Ramos (cell line): ENCODE results near the gene TWNK.

ENCODE experiments used
- in situ Hi-C: fragments of 300-500 bp; cut with MboI; formaldehyde crosslinking; loops from one replicate; pipeline ENCODE4 v1.14.3; 2022; ENCODE audit warnings: low sequenced_read_pairs; ENCODE audit not compliant: unreplicated experiment

The TWNK gene

DNA sequence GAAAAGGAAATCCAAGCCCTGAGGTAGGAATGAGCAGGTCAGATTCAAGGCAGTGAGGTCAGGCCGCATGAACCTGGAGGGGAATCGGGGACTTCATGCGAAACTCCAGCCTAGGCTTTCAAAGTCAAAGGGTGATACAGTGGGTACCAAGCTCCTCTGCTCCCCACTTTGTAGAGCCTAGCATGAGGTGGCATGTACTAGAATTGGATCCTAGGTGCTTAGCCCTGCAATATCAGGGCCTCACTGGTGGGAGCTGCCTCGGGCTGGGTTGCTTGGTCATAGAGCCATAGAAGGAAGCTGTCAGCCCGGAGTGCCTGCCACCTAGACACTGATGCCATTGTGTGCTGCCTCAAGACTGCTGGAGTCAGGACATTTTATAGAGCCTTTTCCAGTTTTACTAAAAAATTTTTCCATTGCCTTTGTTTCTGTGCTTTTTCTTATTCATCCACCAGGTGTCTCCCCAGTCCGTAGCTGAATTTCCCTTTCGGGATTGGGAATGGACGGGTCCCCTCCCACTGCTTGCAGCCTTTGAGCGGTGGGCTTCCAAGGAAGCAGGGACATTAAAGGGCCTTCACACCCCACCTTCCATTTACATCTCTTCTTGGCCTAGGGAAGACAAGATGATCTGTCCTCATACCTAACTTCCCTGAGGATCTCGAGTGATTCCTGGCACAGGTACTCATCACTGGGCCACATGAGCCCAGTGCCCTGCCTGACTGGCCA lies 6.8 kb downstream of the TWNK start:
- in situ Hi-C loops, result no loop called here

DNA sequence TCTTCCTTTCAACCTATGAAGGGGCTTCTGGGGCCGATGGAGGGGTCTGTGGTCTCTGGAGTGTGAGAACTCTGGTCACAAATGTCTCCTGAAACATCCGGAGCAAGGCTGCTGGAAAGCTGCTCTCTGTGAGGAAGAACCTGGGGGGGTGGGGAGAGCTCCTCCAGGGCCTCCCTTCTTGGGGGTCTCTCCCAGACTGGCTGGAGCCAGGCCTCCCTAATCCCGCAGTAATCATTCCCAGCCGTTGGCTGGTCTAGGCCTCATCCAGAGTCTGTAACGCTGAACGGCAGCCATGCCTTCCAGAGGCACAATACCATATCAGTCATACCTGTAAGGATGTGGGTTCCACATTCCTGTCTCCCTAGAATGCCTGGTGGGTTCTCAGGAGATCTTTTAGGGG lies 7.8 kb downstream of the TWNK start:
- in situ Hi-C loops, result no loop called here

DNA sequence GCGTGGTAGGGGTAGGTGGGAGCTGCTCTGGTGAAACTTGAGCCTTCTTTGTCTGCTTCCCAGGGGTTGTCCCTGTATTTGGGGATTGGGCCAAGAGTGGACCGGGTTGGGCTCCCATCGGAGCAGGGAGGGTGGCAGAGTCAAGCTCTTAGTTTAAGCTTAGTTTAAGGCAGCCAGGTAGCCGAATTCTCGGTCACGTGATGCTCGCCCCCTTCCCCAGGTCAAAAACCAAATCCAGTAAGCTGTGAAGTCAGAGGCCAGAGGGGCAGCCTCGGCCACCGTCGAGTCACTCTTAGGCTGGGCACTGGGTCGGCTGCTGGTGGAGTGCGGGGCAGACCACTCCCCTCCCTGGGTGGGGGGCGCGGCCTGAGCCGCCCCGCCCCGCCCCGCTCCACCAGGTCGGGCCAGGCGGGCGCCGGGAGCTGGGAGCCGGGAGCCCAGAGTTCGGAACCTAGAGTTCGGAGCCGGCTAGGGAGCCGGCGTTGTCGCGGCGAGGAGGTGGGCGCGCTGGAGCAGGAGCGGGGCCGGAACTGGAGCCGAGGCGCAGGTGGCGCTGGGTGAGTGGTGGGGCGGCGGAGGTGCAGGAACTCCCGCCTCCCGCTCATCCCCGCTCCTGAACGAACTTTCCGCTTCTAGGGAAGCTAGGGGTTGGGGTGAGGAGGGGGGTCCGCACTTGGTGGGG lies 9.5 kb downstream of the TWNK start:
- in situ Hi-C loops, result no loop called here

DNA sequence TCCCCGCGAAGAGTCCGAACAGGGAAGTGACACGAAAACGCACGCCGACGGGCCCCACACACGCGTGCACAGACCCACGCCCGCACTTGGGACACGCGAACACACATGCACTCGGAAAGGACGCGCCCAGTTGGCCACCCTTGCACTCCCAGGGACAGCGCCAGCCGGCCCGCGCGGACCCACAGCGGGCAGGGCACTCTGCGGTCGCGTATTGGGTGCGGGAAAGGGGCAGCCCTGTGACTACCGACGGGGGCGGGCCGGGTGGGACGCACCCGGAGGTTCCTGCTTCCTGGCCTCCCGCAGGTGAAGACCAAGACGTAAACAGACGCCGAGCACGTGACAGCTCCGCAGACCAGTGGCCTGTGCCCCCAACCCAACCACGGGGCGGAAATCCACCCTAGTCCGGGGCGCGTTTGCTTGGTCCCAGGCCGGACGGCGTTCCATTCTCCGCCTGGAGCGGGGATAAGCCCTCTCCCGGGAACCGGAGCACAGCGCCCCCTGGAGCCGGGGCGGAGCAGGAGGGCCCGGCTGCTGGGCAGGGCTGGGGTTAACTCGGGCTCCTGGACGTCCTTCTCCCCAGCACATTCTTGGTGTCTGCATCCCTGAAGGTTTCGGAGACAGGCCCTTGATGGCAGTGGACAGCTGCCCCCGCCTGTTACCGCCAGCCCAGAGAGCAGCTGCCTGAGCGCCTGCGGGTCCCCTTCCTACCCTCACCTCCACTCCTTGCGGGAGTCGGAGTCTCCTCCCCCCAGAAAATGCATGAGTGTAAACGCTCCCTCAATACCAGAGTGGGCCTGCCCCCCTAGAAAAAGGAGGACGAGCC lies 10.2 kb downstream of the TWNK start:
- in situ Hi-C loops, result no loop called here

DNA sequence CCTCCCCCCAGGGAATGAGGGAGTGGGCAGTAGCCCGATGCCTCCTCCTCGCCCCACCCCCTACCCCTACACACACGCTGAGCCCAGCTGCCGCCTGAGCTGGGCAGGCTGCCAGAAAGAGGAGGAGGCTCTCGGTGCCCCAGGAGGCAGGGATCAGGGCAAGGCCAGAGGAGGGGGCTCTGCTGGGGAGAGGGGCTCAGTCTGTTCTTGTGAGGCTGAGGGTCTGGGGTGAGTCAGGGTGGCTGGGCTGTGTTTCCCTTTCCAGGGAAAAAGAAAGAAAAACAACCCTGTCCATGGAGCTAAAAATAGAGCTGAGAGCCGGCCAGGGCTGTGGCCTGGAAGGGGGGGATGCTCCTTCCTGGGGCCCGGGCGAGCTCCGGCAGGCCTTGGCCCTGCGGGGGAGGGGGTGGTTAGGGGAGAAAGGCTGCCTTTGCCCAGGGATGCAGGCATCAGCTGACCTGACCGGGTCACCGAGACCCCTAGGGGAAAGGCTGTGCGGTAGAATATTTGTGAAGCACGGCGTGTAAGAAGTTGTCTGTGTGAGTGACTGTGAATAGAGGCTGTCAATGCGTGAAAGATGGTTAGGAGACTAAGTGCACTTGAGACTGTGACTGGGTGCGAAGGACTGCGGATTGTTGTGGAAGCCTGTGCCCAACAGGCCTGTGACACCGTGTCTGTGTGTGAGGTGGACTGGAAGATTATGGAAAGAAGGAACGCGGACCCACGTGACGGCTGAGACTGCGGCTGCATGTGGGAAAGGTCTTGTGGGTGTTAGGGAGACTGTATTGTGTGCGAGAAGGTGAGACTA lies 11.0 kb downstream of the TWNK start:
- in situ Hi-C loops, result no loop called here

DNA sequence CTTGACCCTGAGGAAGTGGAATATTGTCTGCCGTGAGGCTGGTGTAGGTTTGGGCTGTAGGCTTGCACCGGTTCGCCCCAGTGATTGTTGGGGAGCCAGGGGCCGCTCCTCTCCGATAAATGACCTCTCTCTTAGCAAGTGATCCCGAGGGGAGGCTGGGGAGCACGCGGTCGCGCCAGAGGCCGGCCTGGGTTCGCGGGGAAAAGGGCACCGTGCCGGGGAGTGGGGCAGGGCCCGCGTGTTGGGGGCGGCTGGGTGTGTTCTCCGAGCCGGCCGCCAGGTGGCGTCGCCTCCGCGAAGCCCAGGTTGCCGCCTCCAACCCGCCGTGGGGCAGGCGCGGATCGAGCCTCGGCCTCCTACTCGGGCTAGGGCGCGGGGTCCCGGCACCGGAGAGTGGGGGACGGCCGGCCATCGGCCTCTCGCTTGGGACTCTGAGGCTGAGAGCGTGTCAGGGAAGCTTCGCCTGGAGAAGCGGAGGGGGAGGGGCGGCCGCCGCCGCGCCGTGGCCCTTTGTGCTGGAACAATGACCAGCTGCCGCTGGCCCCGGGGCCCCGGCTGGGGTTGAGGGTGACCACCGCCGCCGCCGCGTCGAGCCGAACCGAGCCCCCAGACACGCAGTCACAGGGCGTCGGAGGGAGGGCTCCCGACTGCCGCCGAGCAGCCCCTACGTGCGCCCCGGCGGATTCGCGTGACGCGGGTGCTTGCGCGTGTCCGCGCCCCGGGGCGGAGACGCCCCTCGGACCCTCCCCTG lies 11.8 kb downstream of the TWNK start:
- in situ Hi-C loops, result no loop called here

DNA sequence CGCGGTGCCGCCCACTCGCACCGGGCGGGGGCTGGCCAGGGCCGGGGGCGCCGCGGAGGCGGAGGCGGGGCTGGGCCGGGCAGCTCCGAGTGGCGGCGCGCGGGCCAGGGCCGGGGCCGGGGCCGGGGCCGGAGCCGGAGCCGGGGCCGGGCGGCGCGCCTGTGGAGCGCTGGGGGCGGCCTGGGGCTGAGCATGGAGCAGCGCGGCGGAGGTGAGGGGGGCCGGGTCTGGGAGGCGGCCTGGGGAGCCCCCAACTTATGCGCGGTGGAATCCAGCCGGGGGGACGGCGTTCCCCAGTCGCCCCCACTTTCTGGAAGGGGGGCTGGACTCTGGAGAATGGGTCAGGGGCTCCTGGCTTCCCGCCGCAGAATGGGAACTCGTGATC lies 12.4 kb downstream of the TWNK start, which contains the start of gene LZTS2:
TSS of gene LZTS2 (plus strand) at position 67 of the 385 bp plus-strand sequence. CDS start 2,731 bp downstream, outside the sequence.
- in situ Hi-C loops, result no loop called here

DNA sequence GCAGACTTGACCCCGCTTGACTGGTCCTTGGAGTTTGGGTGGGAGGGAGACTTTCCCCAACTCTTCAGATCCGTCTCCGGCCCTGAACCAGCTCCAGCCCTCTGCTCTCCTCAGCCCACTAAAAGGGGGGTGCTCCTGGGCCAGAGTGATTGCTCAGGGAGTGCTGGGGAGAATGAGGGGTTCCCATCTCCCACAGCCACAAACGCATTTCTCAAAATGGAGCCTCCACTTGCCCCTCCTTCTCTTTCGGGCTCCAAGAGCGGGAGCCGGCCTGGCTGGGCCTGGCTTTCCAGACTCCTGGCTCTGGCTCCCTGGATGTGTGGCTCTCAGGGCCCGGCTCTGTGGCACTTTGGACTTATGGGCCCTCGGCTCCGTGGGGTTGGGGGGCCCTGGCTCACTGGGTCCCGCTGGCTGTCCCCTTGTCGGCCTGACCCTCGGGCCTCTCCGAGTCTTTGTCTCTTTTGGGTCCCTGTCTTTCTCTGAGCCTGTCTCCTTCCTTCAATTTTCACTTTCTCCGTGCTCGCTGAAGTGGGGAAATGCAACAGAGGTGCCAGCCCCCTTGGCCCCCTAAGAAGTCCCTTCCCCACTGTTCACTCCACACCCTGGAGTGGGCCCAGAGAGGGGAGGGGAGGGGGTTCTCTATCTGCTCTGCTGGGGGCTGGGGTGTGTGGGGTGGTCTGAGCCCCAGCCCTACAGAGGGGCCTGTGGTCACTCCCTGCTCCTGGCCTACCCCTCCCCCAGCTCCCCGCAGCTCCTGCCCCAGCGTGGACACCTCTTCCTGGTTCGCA lies 13.0 kb downstream of the TWNK start:
- in situ Hi-C loops, result no loop called here

DNA sequence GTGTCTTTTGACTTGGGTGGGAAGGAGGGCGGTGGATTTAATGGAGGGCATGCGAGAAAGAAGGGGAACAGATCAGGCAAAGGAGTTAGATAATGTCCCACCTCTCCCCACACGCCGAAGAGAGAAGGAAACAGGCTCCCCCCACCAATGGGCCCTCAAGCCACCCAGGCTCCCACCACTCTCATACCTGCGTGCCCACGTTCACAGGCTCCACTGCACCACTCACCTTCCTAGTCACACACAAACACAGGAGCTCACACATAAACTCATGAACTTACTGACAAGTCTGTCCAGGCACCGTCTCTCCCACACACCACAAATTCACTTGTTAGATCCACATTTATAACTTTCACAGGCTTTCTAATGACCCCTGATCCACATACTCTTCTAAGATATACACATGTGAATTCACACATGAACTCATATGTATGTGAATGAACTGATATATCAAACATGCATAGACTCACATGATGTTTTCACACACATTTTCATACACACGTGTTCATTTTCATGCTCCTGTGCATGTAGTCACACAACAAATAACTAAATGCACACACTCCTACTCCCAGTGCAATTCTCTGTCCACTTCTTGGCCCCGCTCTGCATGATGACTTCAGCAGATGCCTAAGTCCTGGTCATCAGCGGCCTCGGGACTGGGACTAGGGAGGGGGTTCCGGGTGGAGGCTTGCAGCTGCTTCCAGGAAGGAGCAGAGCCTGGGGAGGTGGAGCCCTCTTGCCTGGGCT lies 13.7 kb downstream of the TWNK start:
- in situ Hi-C loops, result no loop called here

DNA sequence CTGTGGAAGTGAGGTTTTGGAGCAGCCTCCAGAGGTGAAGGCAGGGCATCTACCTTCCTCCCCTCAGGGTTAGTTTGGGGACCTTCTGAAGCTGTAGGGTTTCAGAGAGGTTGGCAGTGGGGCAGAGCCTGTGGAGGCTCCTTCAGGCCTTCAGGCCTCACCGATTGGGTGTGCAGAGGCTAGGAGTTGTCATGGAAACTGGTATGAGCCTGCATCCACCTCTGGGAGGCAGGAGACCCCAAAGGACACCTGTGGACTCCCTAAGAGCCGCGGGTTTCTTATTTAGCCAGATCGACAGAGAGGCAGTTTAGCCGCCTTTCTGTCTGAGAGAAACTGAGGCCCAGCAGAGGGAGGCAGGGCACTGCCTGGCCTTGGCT lies 14.3 kb downstream of the TWNK start:
- in situ Hi-C loops, result no loop called here

DNA sequence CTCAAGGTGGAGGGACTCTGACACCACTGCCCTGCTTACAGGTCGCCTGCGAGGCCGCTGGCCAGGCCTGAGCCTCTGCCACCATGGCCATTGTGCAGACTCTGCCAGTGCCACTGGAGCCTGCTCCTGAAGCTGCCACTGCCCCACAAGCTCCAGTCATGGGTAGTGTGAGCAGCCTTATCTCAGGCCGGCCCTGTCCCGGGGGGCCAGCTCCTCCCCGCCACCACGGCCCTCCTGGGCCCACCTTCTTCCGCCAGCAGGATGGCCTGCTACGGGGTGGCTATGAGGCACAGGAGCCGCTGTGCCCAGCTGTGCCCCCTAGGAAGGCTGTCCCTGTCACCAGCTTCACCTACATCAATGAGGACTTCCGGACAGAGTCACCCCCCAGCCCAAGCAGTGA lies 15.1 kb downstream of the TWNK start:
- in situ Hi-C loops, result no loop called here

DNA sequence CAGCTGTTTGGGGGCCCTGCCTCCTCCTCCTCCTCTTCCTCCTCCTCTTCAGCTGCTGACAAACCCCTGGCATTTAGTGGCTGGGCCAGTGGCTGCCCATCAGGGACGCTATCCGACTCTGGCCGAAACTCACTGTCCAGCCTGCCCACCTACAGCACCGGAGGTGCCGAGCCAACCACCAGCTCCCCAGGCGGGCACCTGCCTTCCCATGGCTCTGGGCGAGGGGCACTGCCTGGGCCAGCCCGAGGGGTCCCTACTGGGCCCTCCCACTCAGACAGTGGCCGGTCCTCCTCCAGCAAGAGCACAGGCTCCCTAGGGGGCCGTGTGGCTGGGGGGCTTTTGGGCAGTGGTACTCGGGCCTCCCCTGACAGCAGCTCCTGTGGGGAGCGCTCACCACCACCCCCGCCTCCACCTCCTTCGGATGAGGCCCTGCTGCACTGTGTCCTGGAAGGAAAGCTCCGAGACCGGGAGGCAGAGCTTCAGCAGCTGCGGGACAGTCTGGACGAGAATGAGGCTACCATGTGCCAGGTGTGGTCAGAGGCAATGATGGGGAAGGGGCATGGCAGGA lies 16.4 kb downstream of the TWNK start:
- in situ Hi-C loops, result no loop called here

DNA sequence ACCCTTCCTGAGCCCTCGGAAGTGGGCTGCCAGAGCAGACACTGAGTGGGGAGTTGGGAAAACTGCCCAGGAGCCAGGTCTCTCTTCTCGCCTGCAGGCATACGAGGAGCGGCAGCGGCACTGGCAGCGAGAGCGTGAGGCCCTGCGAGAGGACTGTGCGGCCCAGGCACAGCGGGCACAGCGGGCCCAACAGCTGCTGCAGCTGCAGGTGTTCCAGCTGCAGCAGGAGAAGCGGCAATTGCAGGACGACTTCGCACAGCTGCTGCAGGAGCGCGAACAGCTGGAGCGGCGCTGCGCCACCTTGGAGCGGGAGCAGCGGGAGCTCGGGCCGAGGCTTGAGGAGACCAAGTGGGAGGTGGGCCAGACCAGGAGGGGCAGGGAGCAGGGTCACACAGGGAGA lies 18.0 kb downstream of the TWNK start:
- in situ Hi-C loops, result no loop called here

DNA sequence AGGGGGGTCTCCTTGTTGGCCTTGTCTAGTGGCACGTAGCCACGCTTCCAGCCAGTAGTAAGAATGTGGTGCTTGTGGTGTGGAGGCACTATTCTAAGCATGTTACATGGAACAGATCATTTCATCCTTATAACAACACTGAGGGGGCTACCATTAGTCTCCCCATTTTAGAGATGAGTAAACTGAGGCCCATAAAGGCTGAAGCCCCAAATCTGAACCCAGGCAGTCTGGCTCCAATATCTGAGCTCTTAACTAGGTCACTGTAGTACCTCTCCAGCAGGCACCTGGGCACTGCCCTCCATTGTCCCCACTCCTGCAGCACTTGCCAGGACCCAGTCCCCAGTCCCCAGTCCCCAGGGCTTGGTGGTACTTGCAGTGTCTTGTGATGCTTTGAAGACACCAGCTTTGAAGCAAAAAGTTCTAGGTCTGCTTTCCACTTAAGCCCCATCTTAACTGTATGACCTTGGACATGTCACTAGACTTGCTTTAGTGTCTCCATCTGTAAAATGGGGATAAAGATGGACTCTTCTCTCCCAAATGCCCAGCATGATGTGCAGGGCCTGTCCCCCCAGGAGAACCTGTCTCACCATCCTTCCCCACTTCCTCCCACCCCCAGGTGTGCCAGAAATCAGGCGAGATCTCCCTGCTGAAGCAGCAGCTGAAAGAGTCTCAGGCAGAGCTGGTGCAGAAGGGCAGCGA lies 18.7 kb downstream of the TWNK start:
- in situ Hi-C loops, result no loop called here

DNA sequence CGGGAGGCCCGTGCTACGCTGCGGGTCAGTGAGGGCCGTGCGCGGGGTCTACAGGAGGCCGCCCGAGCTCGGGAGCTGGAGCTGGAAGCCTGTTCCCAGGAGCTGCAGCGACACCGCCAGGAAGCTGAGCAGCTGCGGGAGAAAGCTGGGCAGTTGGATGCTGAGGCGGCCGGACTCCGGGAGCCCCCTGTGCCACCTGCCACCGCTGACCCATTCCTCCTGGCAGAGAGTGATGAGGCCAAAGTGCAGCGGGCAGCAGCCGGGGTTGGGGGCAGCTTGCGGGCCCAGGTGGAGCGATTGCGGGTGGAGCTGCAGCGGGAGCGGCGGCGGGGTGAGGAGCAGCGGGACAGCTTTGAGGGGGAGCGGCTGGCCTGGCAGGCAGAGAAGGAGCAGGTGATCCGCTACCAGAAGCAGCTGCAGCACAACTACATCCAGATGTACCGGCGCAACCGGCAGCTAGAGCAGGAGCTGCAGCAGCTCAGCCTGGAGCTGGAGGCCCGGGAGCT lies 19.3 kb downstream of the TWNK start:
- in situ Hi-C loops, result no loop called here

DNA sequence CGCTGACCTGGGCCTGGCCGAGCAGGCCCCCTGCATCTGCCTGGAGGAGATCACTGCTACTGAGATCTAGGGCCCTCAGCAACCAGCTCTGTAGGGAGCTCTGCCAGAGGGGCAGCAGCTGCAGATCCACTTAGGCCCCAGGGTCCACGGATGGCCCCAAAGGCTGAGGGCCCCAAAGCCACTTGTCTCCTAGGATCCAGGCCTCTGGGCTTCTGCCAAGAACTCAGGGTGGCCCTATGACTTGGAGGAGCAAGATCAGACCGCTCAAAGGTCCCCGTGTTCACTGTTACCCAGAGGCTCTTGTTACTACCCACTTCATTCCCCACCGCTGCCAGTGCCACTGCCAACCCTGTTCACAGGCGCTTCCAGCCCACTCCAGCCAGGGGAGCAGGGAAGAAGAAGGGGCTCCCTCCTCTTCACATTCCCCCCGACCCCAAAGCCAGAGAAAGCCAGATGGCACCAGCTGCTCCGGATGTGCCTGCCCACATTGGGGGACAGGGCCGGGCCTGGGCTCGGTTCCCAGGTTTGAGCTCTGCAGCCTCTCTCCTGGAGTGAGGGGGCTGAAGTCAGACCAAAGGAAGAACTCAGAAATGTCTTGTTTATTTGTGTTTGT lies 19.9 kb downstream of the TWNK start:
- in situ Hi-C loops, result no loop called here
